Liver (tissue), 9 donors: Measurements from ENCODE around the gene CELF2. TPM values are rescaled to one million over a fixed set of nuclear protein-coding genes. Genes with fewer than 3 reads are reported as not detected.

Experiments used
- DNase-seq: peaks from one replicate; pipeline ENCODE4 v3.0.0-alpha.2; 2017; ENCODE audit warnings: low spot score
- H3K27ac ChIP-seq, 2 donors: one replicate each; pipeline ENCODE4 v1.7.0; 2013; ENCODE audit warnings: inconsistent platforms in 2 of 2, low read length in 2 of 2, control low read depth in 1 of 2, low read depth in 1 of 2, mild to moderate bottlenecking in 1 of 2
- H3K27me3 ChIP-seq, 4 donors: one replicate each; pipeline versions ENCODE4 v1.6.1 to v1.7.0; 2013; ENCODE audit warnings: low read length in 3 of 4, inconsistent platforms in 1 of 4, mild to moderate bottlenecking in 1 of 4, moderate library complexity in 1 of 4; ENCODE audit not compliant: control insufficient read depth in 4 of 4, insufficient read depth in 4 of 4
- H3K36me3 ChIP-seq, 4 donors: one replicate each; pipeline versions ENCODE4 v1.6.1 to v1.7.0; 2013; ENCODE audit warnings: low read length in 3 of 4, mild to moderate bottlenecking in 3 of 4, low read depth in 1 of 4, moderate library complexity in 1 of 4; ENCODE audit not compliant: control insufficient read depth in 4 of 4, insufficient read depth in 3 of 4
- H3K4me1 ChIP-seq, 4 donors: one replicate each; pipeline versions ENCODE4 v1.6.1 to v1.7.0; 2013; ENCODE audit warnings: low read length in 3 of 4, mild to moderate bottlenecking in 3 of 4, moderate library complexity in 1 of 4; ENCODE audit not compliant: control insufficient read depth in 4 of 4, insufficient read depth in 4 of 4
- H3K4me3 ChIP-seq, 3 donors: one replicate each; pipeline versions ENCODE4 v1.6.1 to v1.7.0; 2013; ENCODE audit warnings: low read length in 3 of 3, control low read depth in 1 of 3, low read depth in 1 of 3, mild to moderate bottlenecking in 1 of 3
- H3K9ac ChIP-seq, 2 donors: one replicate each; pipeline ENCODE4 v1.7.0; 2013; ENCODE audit warnings: low read length in 2 of 2, mild to moderate bottlenecking in 2 of 2, moderate library complexity in 2 of 2, control low read depth in 1 of 2, low read depth in 1 of 2
- H3K9me3 ChIP-seq, 4 donors: one replicate each; pipeline versions ENCODE4 v1.6.1 to v1.7.0; 2013; ENCODE audit warnings: low read length in 3 of 4; ENCODE audit not compliant: control insufficient read depth in 4 of 4
- EGR1 ChIP-seq, 2 donors: IDR thresholded peaks; 2 replicates each; pipeline ENCODE4 v1.6.1; 2016 to 2018; ENCODE audit warnings: antibody characterized with exemption in 2 of 2, low read depth in 2 of 2
- FOXA2 ChIP-seq: IDR thresholded peaks from 2 replicates; pipeline ENCODE4 v1.6.1; 2016; ENCODE audit warnings: antibody characterized with exemption
- GABPA ChIP-seq, 2 donors: IDR thresholded peaks in 1 of 2; conservative IDR thresholded peaks in 1 of 2; 2 replicates each; pipeline ENCODE4 v1.6.1; 2016; ENCODE audit warnings: antibody characterized with exemption in 2 of 2, mild to moderate bottlenecking in 1 of 2, moderate library complexity in 1 of 2
- HNF4A ChIP-seq, 2 donors: conservative IDR thresholded peaks; 2 replicates each; pipeline ENCODE4 v1.6.1; 2016; ENCODE audit warnings: antibody characterized with exemption in 2 of 2, mild to moderate bottlenecking in 2 of 2
- HNF4G ChIP-seq: IDR thresholded peaks from 2 replicates; pipeline ENCODE4 v1.6.1; 2016; ENCODE audit warnings: antibody characterized with exemption
- JUND ChIP-seq, 2 donors: IDR thresholded peaks; 2 replicates each; pipeline ENCODE4 v1.6.1; 2016; ENCODE audit warnings: antibody characterized with exemption in 2 of 2
- RAD21 ChIP-seq, 2 donors: IDR thresholded peaks; 2 replicates each; pipeline ENCODE4 v1.6.1; 2016; ENCODE audit warnings: antibody characterized with exemption in 2 of 2, mild to moderate bottlenecking in 2 of 2
- RXRA ChIP-seq, 2 donors: IDR thresholded peaks; 2 replicates each; pipeline ENCODE4 v1.6.1; 2017 to 2018; ENCODE audit warnings: antibody characterized with exemption in 2 of 2, mild to moderate bottlenecking in 1 of 2
- SP1 ChIP-seq: IDR thresholded peaks from 2 replicates; pipeline ENCODE4 v1.6.1; 2018; ENCODE audit warnings: antibody characterized with exemption, mild to moderate bottlenecking
- TAF1 ChIP-seq: conservative IDR thresholded peaks from 2 replicates; pipeline ENCODE4 v1.6.1; 2016; ENCODE audit warnings: antibody characterized with exemption, mild to moderate bottlenecking
- YY1 ChIP-seq: IDR thresholded peaks from 2 replicates; pipeline ENCODE4 v1.6.1; 2016; ENCODE audit warnings: antibody characterized with exemption, mild to moderate bottlenecking
- WGBS: extraction: QIAGEN DNeasy Blood & Tissue Kit; methylation state at CpG from one replicate; pipeline ENCODE4 v1.1.7; 2013; 5-methylcytosine and 5-hydroxymethylcytosine counted together
- polyA plus RNA-seq, 2 donors: library from polyadenylated mRNA; stranded (reverse) in 1 of 2; unstranded in 1 of 2; fragments of 200-250 nt in 1 of 2; fragments of >200 nt in 1 of 2; fragmentation: Nextera tagmentation in 1 of 2; extraction: Ambion mirVana in 1 of 2; gene quantifications; one replicate each; pipeline versions ENCODE4 v1.2.1 to v1.2.3, GENCODE V29; 2013 to 2015
- total RNA-seq, 2 donors: library from RNA; depleted of rRNA; stranded (reverse); fragments of >200 nt; gene quantifications; one replicate each; pipeline ENCODE4 v1.2.3, GENCODE V29; 2014
- TF ChIP-seq, protein P1 (sequence below): fragments of 150-350 bp; IDR thresholded peaks from 2 replicates; pipeline ENCODE4 v1.5.1; 2017; ENCODE audit warnings: improper control_type of control experiment, low read depth, low read length; ENCODE audit not compliant: missing input control
- TF ChIP-seq, protein P2 (sequence below): IDR thresholded peaks from 2 replicates; pipeline ENCODE4 v1.6.1; 2016; ENCODE audit warnings: antibody characterized with exemption
- TF ChIP-seq, protein P3 (sequence below): IDR thresholded peaks from 2 replicates; pipeline ENCODE4 v1.6.1; 2016; ENCODE audit warnings: antibody characterized with exemption, mild to moderate bottlenecking
- TF ChIP-seq, protein P4 (sequence below): IDR thresholded peaks from 2 replicates; pipeline ENCODE4 v1.6.1; 2016; ENCODE audit warnings: antibody characterized with exemption
- TF ChIP-seq, protein P5 (sequence below): IDR thresholded peaks from 2 replicates; pipeline ENCODE4 v1.6.1; 2016; ENCODE audit warnings: antibody characterized with exemption
- donor health status: healthy.
- donor health status: healthy.
- donor health status: healthy.
- donor health status: healthy.
- donor health status: healthy.

Gene CELF2
- total and polyA plus RNA-seq, 4 donors: 1.4 to 8.5 (median 5.6) TPM

DNA sequence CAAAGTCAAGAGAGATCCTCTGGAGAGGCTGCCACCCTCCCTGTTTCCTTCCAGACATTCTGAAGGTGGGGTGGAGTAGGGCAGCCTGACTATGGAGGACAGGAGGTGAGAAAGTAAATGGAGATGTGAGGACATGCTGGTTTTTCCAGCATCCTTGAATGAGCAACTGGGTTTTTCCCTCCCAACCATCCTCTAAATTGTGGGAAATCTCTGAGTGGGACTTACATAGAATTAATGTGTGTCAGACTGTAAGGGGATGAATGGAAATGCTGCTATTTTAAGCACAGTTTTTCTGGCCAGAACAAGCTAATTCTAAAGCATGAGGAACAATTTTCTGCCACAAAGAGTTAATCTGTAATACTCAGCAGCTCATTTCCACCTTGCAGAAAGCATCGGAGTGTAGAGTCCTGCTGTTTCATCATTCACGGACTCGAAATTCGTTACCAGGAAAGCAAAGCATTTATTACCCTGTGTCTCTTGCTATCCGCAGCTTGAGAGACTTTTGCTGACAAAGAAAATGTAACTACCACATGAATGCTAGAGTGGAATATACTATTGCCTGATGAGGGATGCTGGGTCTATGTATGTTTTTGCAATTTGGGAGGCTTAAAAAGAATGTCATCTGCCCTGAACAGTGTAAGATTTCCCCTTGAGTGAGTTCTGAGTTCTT lies 213.0 kb downstream of the CELF2 start:
- H3K36me3 ChIP-seq: peaks cover 0 to 2% (median 0%) of the 10 kb centered on the region in 4 donors
- H3K4me3 ChIP-seq: no peak overlapping the region
- no peak overlapping the region for H3K27ac ChIP-seq
- TF ChIP-seq RXRA (IDR thresholded peaks at IDR 0.05) (no peak), GABPA (IDR thresholded peaks at IDR 0.05 in 1 of 2, conservative IDR thresholded peaks at IDR 0.05 in 1 of 2) (no peak), YY1 (no peak), HNF4A (conservative IDR thresholded peaks at IDR 0.05) (no peak), TAF1 (no peak), SP1 (no peak), JUND (IDR thresholded peaks at IDR 0.05) (no peak), FOXA2 (no peak), EGR1 (IDR thresholded peaks at IDR 0.05; ENCODE audit: low read depth in 2 of 2) (no peak)
- TF ChIP-seq, protein P1, sequence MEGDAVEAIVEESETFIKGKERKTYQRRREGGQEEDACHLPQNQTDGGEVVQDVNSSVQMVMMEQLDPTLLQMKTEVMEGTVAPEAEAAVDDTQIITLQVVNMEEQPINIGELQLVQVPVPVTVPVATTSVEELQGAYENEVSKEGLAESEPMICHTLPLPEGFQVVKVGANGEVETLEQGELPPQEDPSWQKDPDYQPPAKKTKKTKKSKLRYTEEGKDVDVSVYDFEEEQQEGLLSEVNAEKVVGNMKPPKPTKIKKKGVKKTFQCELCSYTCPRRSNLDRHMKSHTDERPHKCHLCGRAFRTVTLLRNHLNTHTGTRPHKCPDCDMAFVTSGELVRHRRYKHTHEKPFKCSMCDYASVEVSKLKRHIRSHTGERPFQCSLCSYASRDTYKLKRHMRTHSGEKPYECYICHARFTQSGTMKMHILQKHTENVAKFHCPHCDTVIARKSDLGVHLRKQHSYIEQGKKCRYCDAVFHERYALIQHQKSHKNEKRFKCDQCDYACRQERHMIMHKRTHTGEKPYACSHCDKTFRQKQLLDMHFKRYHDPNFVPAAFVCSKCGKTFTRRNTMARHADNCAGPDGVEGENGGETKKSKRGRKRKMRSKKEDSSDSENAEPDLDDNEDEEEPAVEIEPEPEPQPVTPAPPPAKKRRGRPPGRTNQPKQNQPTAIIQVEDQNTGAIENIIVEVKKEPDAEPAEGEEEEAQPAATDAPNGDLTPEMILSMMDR: no peak
- TF ChIP-seq, protein P2, sequence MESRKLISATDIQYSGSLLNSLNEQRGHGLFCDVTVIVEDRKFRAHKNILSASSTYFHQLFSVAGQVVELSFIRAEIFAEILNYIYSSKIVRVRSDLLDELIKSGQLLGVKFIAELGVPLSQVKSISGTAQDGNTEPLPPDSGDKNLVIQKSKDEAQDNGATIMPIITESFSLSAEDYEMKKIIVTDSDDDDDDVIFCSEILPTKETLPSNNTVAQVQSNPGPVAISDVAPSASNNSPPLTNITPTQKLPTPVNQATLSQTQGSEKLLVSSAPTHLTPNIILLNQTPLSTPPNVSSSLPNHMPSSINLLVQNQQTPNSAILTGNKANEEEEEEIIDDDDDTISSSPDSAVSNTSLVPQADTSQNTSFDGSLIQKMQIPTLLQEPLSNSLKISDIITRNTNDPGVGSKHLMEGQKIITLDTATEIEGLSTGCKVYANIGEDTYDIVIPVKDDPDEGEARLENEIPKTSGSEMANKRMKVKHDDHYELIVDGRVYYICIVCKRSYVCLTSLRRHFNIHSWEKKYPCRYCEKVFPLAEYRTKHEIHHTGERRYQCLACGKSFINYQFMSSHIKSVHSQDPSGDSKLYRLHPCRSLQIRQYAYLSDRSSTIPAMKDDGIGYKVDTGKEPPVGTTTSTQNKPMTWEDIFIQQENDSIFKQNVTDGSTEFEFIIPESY: no peak
- TF ChIP-seq, protein P3, sequence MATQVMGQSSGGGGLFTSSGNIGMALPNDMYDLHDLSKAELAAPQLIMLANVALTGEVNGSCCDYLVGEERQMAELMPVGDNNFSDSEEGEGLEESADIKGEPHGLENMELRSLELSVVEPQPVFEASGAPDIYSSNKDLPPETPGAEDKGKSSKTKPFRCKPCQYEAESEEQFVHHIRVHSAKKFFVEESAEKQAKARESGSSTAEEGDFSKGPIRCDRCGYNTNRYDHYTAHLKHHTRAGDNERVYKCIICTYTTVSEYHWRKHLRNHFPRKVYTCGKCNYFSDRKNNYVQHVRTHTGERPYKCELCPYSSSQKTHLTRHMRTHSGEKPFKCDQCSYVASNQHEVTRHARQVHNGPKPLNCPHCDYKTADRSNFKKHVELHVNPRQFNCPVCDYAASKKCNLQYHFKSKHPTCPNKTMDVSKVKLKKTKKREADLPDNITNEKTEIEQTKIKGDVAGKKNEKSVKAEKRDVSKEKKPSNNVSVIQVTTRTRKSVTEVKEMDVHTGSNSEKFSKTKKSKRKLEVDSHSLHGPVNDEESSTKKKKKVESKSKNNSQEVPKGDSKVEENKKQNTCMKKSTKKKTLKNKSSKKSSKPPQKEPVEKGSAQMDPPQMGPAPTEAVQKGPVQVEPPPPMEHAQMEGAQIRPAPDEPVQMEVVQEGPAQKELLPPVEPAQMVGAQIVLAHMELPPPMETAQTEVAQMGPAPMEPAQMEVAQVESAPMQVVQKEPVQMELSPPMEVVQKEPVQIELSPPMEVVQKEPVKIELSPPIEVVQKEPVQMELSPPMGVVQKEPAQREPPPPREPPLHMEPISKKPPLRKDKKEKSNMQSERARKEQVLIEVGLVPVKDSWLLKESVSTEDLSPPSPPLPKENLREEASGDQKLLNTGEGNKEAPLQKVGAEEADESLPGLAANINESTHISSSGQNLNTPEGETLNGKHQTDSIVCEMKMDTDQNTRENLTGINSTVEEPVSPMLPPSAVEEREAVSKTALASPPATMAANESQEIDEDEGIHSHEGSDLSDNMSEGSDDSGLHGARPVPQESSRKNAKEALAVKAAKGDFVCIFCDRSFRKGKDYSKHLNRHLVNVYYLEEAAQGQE: no peak
- 71% methylated on average over 5 of the region's 5 CpGs for WGBS
- no peaks in the 10 kb centered on the region for H3K4me1 ChIP-seq
- H3K9me3 ChIP-seq: peaks cover 0 to 2% (median under 1%) of the 10 kb centered on the region in 4 donors
- H3K27me3 ChIP-seq: no peaks in the 10 kb centered on the region
- no peak overlapping the region for H3K9ac ChIP-seq
- DNase-seq: no peak

GRCh38 chr10:11231285-11231684 lies 213.6 kb downstream of the CELF2 start:
- Histone ChIP-seq H3K27ac (no peak overlapping the region), H3K27me3 (no peaks in the 10 kb centered on the region), H3K36me3 (peaks cover 0 to 2% (median 0%) of the 10 kb centered on the region in 4 donors), H3K9ac (no peak overlapping the region), H3K4me3 (no peak overlapping the region), H3K9me3 (peaks cover 0 to 2% (median under 1%) of the 10 kb centered on the region in 4 donors), H3K4me1 (no peaks in the 10 kb centered on the region)
- WGBS: 75% methylated on average over 3 of the region's 3 CpGs
- DNase-seq: no peak
- TF ChIP-seq YY1 (no peak), HNF4G (no peak), EGR1 (IDR thresholded peaks at IDR 0.05; ENCODE audit: low read depth in 2 of 2) (no peak), RAD21 (IDR thresholded peaks at IDR 0.05) (no peak), SP1 (no peak), RXRA (IDR thresholded peaks at IDR 0.05) (no peak), FOXA2 (no peak), HNF4A (conservative IDR thresholded peaks at IDR 0.05) (no peak)
- TF ChIP-seq, protein P3: no peak
- TF ChIP-seq, protein P2: no peak
- TF ChIP-seq, protein P4, sequence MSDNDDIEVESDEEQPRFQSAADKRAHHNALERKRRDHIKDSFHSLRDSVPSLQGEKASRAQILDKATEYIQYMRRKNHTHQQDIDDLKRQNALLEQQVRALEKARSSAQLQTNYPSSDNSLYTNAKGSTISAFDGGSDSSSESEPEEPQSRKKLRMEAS: no peak
- TF ChIP-seq, protein P5, sequence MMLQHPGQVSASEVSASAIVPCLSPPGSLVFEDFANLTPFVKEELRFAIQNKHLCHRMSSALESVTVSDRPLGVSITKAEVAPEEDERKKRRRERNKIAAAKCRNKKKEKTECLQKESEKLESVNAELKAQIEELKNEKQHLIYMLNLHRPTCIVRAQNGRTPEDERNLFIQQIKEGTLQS: no peak
